Prostate gland (tissue), 2 donors: ENCODE results near the gene KCTD3. TPM values are rescaled to one million over a fixed set of nuclear protein-coding genes. Genes with fewer than 3 reads are reported as not detected.

Source experiments
- DNase-seq: peaks from one replicate; pipeline ENCODE4 v3.0.0-alpha.2; 2019; ENCODE audit warnings: low spot score
- H3K27ac ChIP-seq, 2 donors: fragments of 200-600 bp; sonication (generic); 2 replicates each; pipeline ENCODE4 v1.5.1; 2017 to 2019
- H3K27me3 ChIP-seq: fragments of 200-600 bp; sonication (generic); replicated peaks from 2 replicates; pipeline ENCODE4 v1.5.1; 2019; ENCODE audit not compliant: insufficient read depth
- H3K36me3 ChIP-seq, 2 donors: fragments of 200-600 bp; sonication (generic); 1 replicate in 1 of 2; 2 replicates in 1 of 2; pipeline versions ENCODE4 v1.5.1 to v1.8.1; 2017 to 2019
- H3K4me1 ChIP-seq: fragments of 200-600 bp; sonication (generic); replicated peaks from 2 replicates; pipeline ENCODE4 v1.5.1; 2019
- H3K4me3 ChIP-seq, 2 donors: fragments of 200-600 bp; sonication (generic); 2 replicates each; pipeline ENCODE4 v1.5.1; 2017 to 2019
- H3K9me3 ChIP-seq: fragments of 200-600 bp; sonication (generic); 2 replicates; pipeline ENCODE4 v1.5.1; 2017
- CTCF ChIP-seq, 4 experiments: fragments of 200-600 bp in 2 of 4; fragments of 450-650 bp in 2 of 4; sonication (generic) in 2 of 4; IDR thresholded peaks; 1 replicate in 3 of 4; 2 replicates in 1 of 4; pipeline ENCODE4 v1.5.1; 2016 to 2019; ENCODE audit warnings: antibody characterized with exemption in 4 of 4, mild to moderate bottlenecking in 2 of 4, moderate library complexity in 2 of 4
- POLR2A ChIP-seq: fragments of 450-650 bp; IDR thresholded peaks from one replicate; pipeline ENCODE4 v1.6.1; 2016; ENCODE audit warnings: antibody characterized with exemption, mild to moderate bottlenecking
- POLR2AphosphoS5 ChIP-seq: sonication (generic); formaldehyde crosslinking; IDR thresholded peaks from one replicate; pipeline ENCODE4 v1.6.1; 2017; ENCODE audit warnings: antibody characterized with exemption
- WGBS: methylation state at CpG from one replicate; pipeline ENCODE4 v1.1.5; 2018; 5-methylcytosine and 5-hydroxymethylcytosine counted together
- intact Hi-C: fragments of 100-400 bp; cut with DNase I; formaldehyde crosslinking; loops from one replicate; pipeline ENCODE4 v1.14.2; 2022
- total RNA-seq, 2 donors: library from RNA; depleted of rRNA; stranded (reverse); fragments of >200 nt; gene quantifications; one replicate each; pipeline ENCODE4 v1.1.0, GENCODE V29; 2016

KCTD3 gene
- total RNA-seq, 2 donors from 2014 or later: 78.3 to 95.5 TPM

GRCh38 chr1:215581896-215582295, 14.8 kb downstream of the KCTD3 start:
- WGBS: 82% methylated on average over 2 of the region's 2 CpGs
- no peak overlapping the region for H3K4me3 ChIP-seq

GRCh38 chr1:215583185-215583749, 16.2 kb downstream of the KCTD3 start:
- Histone ChIP-seq H3K4me3 (no peak overlapping the region), H3K36me3 (no peaks in the 10 kb centered on the region), H3K27me3 (no peaks in the 10 kb centered on the region), H3K27ac (no peak overlapping the region), H3K4me1 (no peaks in the 10 kb centered on the region), H3K9me3 (no peaks in the 10 kb centered on the region)
- TF ChIP-seq POLR2A (no peak), POLR2AphosphoS5 (no peak), CTCF (IDR thresholded peaks at IDR 0.05) (no peak)
- intact Hi-C loops: no loop called here
- DNase-seq: no peak
- 73% methylated on average over 5 of the region's 5 CpGs for WGBS

More at GRCh38 chr1:215581896-215582295, 14.8 kb downstream of the KCTD3 start:
- no peaks in the 10 kb centered on the region for H3K36me3 ChIP-seq
- intact Hi-C loops: no loop called here
- TF ChIP-seq POLR2AphosphoS5: no peak
- TF ChIP-seq CTCF (IDR thresholded peaks at IDR 0.05): no peak
- no peak for TF ChIP-seq POLR2A
- H3K4me1 ChIP-seq: no peaks in the 10 kb centered on the region
- no peak overlapping the region for H3K27ac ChIP-seq
- H3K27me3 ChIP-seq: no peaks in the 10 kb centered on the region
- no peak for DNase-seq
- H3K9me3 ChIP-seq: no peaks in the 10 kb centered on the region

GRCh38 chr1:215584389-215584788, 17.3 kb downstream of the KCTD3 start:
- Histone ChIP-seq H3K36me3 (no peaks in the 10 kb centered on the region), H3K27ac (no peak overlapping the region), H3K9me3 (no peaks in the 10 kb centered on the region), H3K4me1 (no peaks in the 10 kb centered on the region), H3K27me3 (no peaks in the 10 kb centered on the region), H3K4me3 (no peak overlapping the region)
- intact Hi-C loops: no loop called here
- 93% methylated on average over 1 of the region's 1 CpG for WGBS
- no peak for DNase-seq
- TF ChIP-seq POLR2A: no peak
- TF ChIP-seq POLR2AphosphoS5: no peak
- TF ChIP-seq CTCF (IDR thresholded peaks at IDR 0.05): no peak

DNA sequence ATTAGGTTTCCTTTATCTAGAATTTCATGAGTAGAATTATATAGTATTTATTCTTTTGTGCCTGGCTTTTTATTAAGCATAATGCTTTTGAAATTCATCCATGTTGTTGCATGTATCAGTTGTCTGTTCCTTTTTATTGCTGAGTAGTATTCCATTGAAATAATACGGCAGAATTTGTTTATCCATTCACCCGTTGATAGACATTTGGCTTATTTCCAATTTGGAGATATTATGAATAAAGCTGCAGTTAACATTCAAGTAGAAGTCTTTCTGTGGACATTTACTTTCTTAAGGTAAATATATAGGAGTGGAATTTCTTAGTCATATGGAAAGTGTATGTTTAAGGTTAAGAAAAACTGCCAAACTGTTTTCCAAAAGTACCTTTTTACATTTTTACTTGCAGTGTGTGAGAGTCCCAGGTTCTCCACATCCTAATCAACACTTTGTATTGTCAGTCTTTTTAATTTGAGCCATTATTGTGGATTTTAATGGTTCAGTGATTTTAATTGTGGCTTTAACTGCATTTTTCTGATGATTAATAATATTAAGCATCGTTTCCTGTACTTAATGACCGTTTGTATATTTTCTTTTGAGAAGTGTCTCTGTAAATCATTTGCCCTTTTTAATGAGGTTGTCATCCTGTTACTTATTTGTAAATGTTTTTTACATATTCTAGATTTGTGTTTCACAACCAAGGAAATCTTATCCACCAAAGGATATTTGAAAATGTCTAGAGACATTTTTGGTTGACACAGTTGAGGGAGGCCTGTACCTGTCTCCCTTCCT, 22.7 kb downstream of the KCTD3 start:
- Histone ChIP-seq H3K9me3 (no peaks in the 10 kb centered on the region), H3K4me3 (no peak overlapping the region), H3K27me3 (no peaks in the 10 kb centered on the region), H3K36me3 (no peaks in the 10 kb centered on the region), H3K4me1 (peaks cover 6% of the 10 kb centered on the region), H3K27ac (no peak overlapping the region)
- no peak for DNase-seq
- WGBS: 45% methylated on average over 4 of the region's 4 CpGs
- intact Hi-C loops: no loop called here
- TF ChIP-seq POLR2A (no peak), CTCF (IDR thresholded peaks at IDR 0.05) (no peak), POLR2AphosphoS5 (no peak)
